NCI-H526 (cell line): ENCODE data around the gene GNB1L.

Experiments
- DNase-seq, 2 experiments: peaks; one replicate each; lab custom pipeline; 2025; lab: John Stamatoyannopoulos, UW

GNB1L gene

GRCh38 chr22:19748991-19749664, 105.5 kb downstream of the GNB1L start:
- DNase-seq: no peak

GRCh38 chr22:19748139-19748538, 106.5 kb downstream of the GNB1L start:
- DNase-seq: no peak

- no peak for DNase-seq
Measured at GRCh38 chr22:19747551-19747950, 107.1 kb downstream of the GNB1L start.

GRCh38 chr22:19746726-19747125, 107.9 kb downstream of the GNB1L start:
- DNase-seq: no peak

- DNase-seq: no peak
Measured at GRCh38 chr22:19745155-19746101, 109.2 kb downstream of the GNB1L start.

GRCh38 chr22:19744350-19745006, 110.2 kb downstream of the GNB1L start:
- no peak for DNase-seq

GRCh38 chr22:19743651-19744050, 111.0 kb downstream of the GNB1L start:
- no peak for DNase-seq

GRCh38 chr22:19743081-19743480, 111.6 kb downstream of the GNB1L start:
- no peak for DNase-seq

- no peak for DNase-seq
Measured at GRCh38 chr22:19742160-19743066, 112.3 kb downstream of the GNB1L start.

GRCh38 chr22:19741053-19741452, 113.6 kb downstream of the GNB1L start:
- DNase-seq: no peak

- no peak for DNase-seq
Measured at GRCh38 chr22:19740586-19740985, 114.1 kb downstream of the GNB1L start.

GRCh38 chr22:19739911-19740449, 114.7 kb downstream of the GNB1L start:
- DNase-seq: no peak

- DNase-seq: no peak
Measured at GRCh38 chr22:19739448-19739895, 115.2 kb downstream of the GNB1L start.

- no peak for DNase-seq
Measured at GRCh38 chr22:19738664-19739447, 115.8 kb downstream of the GNB1L start.

GRCh38 chr22:19737846-19738663, 116.6 kb downstream of the GNB1L start:
- DNase-seq: no peak

GRCh38 chr22:19735665-19736510, 118.8 kb downstream of the GNB1L start:
- no peak for DNase-seq

- no peak for DNase-seq
Measured at GRCh38 chr22:19734837-19735382, 119.8 kb downstream of the GNB1L start.

GRCh38 chr22:19734163-19734562, 120.5 kb downstream of the GNB1L start:
- DNase-seq: no peak
